ENCODE results near the gene GTSE1.

Gene GTSE1

GRCh38 chr22:46368871-46369715 is 72.4 kb downstream of the GTSE1 start:
- DNase-seq = no peak
- in situ Hi-C loops (cut with MboI; ENCODE audit: low pct_unique_long_range_greater_than_20kb, low sequenced_read_pairs) = no loop called here

DNA sequence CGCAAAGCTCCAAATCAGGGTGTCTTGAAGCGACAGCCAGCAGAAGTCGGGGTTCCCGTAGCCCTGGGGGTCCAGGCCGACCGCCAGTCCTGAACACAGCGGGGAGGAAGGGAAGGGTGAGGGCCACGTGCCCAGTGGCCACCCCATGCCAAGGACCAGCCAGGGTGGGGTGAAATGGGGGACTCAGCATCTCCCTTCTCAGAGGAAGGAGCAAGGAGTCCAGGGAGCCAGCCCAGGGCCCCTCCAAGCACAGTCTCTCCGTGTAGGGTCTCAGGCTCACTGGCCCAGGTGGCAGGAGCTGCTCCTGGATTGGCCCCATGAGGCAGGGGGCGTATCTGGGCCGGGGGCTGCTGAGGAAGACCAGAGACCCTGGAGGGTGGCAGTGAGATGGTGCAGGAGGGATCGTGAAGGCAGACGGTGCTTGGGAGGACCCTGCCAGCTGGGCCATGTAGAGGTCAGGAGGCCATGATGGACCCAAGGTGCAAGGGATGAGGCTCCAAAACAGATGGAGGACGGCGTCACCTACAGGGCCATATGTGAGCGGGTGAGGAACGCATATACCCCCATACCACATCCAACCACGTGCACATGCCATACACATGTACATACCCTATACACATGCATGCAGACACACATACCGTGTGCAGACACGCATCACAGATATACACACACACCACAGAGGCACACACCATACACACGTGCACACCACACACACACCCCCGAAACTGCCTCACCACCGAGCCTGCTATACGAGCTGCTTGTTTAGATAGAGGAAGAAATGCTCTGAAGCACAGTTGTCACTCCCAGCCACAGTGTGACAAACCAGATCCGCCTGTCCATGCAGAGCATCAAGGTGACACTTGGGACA is 73.3 kb downstream of the GTSE1 start:
- in situ Hi-C loops (cut with MboI; ENCODE audit: low pct_unique_long_range_greater_than_20kb, low sequenced_read_pairs) = no loop called here
- DNase-seq = no peak

DNA sequence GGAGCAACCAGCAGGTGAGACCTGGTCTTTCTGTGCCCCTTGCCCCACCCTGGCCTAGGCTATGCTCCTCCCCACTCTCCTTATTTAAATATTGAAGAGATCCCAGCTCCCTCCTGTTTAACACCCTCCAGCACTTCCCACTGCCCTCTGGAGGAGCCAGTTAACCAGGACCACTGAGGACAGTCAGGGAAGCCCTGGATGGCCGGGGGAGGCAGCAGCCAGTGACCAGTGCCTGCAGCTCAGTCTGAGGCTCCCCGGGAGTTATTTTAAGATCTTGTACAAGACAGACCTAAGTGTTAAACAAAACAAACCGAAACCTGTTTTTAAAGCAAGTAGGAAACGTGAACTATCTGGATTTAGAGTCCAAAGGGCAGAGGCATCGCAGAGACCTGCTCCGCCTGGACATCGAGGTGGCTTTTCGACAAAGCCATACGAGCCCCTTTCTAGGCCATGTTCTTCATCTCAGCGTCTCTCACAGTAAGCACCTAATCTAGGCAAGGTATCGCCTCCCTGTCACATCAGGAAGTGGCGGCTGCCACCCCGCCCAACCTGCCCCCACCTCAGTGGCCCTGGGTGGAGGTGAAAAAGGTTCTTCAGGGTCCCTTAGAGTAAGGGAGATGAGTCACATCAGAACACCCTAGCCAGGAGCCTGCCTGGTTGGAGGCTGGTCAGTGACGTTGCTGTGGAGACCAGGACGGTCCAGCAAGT is 74.1 kb downstream of the GTSE1 start:
- in situ Hi-C loops (cut with MboI; ENCODE audit: low pct_unique_long_range_greater_than_20kb, low sequenced_read_pairs) = no loop called here
- DNase-seq = no peak

DNA sequence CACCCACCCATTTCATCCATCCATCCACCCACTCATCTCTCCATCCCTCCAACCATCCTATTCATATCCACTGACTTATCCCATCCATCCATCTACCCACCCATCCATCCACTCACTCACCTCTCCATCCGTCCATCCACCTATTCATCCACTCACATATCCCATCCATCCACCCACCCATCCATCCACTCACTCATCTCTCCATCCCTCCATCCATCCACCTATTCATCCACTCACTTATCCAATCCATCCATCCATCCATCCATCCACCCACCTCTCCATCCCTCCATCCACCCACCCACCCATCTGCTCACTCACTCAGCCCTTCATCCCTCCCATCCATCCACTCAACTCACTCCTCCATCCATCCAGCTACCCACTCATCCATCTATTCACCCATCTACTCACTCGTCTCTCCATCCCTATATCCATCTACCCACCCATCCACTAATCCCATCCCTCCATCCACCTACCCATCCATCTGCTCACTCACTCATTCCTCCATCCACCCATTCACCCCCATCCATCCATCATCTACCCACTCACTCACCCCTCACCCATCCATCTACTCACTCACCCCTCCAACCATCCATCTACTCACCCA is 75.1 kb downstream of the GTSE1 start:
- in situ Hi-C loops (cut with MboI; ENCODE audit: low pct_unique_long_range_greater_than_20kb, low sequenced_read_pairs) = no loop called here

GRCh38 chr22:46372686-46373085 is 76.0 kb downstream of the GTSE1 start:
- no peak for DNase-seq
- in situ Hi-C loops (cut with MboI; ENCODE audit: low pct_unique_long_range_greater_than_20kb, low sequenced_read_pairs) = no loop called here

More for the DNA sequence above, 75.1 kb downstream of the GTSE1 start:
- DNase-seq = no peak

DNA sequence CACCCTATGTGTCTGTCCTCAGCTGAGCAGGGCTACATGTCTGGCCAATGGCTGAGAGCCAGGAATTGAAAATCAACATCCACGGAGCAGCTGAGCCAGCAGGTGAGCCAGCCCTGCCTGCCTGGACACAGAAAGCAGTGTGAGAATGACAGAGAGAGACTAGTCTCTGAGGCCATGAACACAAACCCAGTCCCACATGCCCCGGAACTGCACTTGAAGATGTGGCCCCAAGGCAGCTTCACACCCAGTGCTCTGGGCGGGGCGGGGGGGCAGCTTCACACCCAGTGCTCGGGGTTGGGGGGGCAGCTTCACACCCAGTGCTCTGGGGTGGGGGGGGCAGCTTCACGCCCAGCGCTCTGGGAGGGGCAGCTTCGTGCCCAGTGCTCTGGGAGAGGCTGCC is 76.5 kb downstream of the GTSE1 start:
- no peak for DNase-seq
- in situ Hi-C loops (cut with MboI; ENCODE audit: low pct_unique_long_range_greater_than_20kb, low sequenced_read_pairs) = no loop called here

GRCh38 chr22:46373921-46374662 is 77.4 kb downstream of the GTSE1 start:
- in situ Hi-C loops (cut with MboI; ENCODE audit: low pct_unique_long_range_greater_than_20kb, low sequenced_read_pairs) = no loop called here
- DNase-seq = peak; percentile 89

DNA sequence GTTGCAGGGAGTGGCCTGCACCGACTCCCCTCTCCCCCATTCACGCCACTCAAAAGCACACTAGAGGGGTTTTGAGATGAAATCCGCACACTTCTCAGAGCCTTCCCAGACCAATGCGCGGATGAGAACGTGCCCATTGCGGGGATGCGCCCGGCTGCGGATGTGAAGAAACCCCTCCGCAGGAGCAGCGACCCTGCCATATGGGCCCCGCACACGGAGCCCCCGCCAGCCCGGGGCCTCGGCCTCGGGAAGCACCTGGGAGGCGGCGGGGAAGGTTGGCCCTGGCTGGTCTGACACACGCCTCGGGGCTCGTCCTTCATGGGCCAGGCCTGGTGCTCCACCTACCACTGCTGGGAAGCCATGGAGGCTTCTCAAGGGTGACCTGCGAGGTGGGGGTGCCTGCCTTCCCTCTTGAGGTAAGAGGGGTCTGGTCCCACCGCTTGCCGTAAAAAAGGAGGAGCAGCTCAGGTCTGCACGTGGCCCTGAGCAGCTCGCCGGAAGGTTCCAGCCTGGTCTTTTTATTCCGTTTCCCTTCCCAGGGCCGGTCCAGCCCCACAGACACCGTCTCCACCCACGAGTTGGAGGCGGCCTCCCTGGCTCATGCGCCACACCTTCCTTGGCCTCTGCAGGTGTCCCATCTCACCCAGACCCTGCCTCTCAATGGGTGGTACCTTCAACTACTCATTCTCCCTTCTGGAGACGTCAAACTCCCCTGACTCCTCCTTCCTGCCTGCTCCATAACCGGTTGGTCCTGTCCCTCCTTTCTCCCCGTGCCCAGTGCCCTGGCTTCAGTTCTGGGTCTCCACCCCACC is 78.2 kb downstream of the GTSE1 start:
- no peak for DNase-seq
- in situ Hi-C loops (cut with MboI; ENCODE audit: low pct_unique_long_range_greater_than_20kb, low sequenced_read_pairs) = no loop called here

DNA sequence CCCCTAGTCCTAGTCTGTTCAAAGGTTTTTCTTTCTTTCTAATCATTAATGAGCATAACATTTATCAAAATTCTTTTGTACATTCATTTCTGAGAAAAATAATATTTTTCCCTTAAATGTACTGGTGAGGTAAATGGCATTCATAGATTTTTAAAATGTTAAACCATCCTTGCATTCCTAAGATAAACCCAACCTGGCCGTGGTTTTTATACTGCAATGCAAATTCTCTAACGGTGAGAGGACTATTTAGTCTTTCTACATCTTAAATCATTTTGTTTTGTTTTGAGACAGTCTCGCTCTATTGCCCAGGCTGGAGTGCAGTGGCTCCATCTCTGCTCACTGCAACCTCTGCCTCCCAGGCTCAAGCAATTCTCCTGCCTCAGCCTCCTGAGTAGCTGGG is 79.4 kb downstream of the GTSE1 start:
- DNase-seq = no peak
- in situ Hi-C loops (cut with MboI; ENCODE audit: low pct_unique_long_range_greater_than_20kb, low sequenced_read_pairs) = no loop called here

DNA sequence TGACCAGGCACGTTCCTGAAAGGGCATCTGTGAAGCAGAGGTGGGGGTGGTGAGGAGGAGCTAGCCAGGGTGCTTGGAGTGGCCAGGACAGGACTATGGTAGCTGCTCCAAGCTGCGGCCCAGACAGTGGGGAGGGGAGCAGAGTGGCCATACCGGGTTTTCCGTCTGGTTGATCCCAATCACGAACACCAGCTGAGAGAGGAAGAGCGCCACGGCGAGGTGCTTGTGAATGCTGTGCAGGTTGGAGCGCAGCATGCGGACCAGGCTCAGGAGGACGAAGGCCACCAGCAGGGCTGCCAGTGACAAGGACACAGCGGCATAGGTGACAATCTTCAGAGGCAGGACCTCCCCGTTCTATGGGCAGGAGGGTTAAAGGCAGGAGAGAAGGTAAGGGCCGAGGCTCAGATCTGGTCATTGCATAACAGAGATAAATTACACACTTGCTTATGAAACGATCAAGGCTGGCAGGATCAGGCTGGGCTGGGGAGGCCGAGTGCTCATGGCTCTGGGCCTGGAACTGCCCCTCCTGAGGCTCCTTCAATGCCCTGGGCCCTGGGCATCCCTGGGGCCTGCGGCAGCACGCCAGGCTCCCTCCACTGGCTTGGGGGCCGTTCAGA is 80.3 kb downstream of the GTSE1 start:
- no peak for DNase-seq
- in situ Hi-C loops (cut with MboI; ENCODE audit: low pct_unique_long_range_greater_than_20kb, low sequenced_read_pairs) = no loop called here

DNA sequence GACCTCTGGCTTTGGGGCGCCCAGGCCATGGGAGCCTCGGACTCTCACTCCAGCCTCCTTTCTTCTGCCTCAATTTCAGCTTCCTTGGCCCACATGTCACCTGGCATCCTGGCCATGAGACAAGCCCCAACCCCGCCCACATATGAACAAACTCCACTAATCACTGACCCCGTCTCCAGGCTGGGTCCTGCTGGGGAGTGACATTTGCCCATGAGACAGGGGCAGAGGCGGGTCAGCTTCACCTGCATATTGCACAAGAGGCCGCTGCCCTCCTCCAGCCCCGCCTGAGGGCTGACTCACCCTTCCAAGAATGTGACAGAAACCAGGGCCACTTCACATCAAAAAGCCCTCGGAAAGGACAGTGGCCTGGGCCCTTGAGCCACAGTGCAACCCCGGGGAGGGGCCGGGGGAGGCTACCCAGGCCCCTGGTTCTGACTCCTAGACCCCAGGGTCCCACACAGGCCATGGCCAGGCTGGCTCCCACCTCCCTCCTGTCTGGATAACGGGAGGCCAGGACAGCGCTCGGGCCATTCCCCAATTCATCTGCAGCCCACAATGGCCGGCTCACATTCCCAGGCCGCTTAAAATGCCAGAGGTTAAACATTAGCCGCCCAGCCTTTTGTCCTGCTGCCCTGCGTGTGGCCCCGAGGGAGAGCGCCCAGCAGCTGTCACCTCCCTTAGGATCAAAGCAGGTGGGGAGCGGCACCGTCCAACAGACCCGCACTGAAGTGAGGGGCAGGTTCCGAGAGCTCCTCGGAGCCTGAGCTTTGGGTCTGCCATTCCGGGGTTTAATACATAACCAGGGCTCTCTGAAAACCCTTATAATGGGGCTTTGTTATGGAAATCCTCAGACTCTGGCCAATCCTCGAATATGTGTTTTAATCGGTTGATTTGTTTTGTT is 81.1 kb downstream of the GTSE1 start:
- no peak for DNase-seq
- in situ Hi-C loops (cut with MboI; ENCODE audit: low pct_unique_long_range_greater_than_20kb, low sequenced_read_pairs) = no loop called here

GRCh38 chr22:46378426-46379065 is 81.9 kb downstream of the GTSE1 start:
- in situ Hi-C loops (cut with MboI; ENCODE audit: low pct_unique_long_range_greater_than_20kb, low sequenced_read_pairs) = no loop called here

GRCh38 chr22:46379066-46379930 is 82.6 kb downstream of the GTSE1 start:
- no peak for DNase-seq
- in situ Hi-C loops (cut with MboI; ENCODE audit: low pct_unique_long_range_greater_than_20kb, low sequenced_read_pairs) = no loop called here

More at GRCh38 chr22:46378426-46379065, 81.9 kb downstream of the GTSE1 start:
- no peak for DNase-seq

GRCh38 chr22:46380069-46380468 is 83.4 kb downstream of the GTSE1 start:
- in situ Hi-C loops (cut with MboI; ENCODE audit: low pct_unique_long_range_greater_than_20kb, low sequenced_read_pairs) = no loop called here
- no peak for DNase-seq

Measured in KBM-7 (cell line).